Brain microvascular endothelial cell (primary cell): ENCODE data around the gene FAM163A.

ENCODE experiments used
- DNase-seq: peaks from one replicate; pipeline ENCODE4 v3.0.0-alpha.2; 2020
- H3K27ac ChIP-seq: fragments of 250-450 bp; sonication (Bioruptor Pico); 2 replicates; pipeline ENCODE4 v1.5.1; 2020; ENCODE audit warnings: mild to moderate bottlenecking, moderate library complexity
- H3K27me3 ChIP-seq: fragments of 250-450 bp; sonication (Bioruptor Pico); replicated peaks from 2 replicates; pipeline ENCODE4 v1.5.1; 2020; ENCODE audit warnings: mild to moderate bottlenecking
- H3K36me3 ChIP-seq: fragments of 250-450 bp; sonication (Bioruptor Pico); replicated peaks from 2 replicates; pipeline ENCODE4 v1.5.1; 2020; ENCODE audit warnings: mild to moderate bottlenecking
- H3K4me3 ChIP-seq: 2 replicates; pipeline ENCODE4 v1.5.1; 2011; ENCODE audit warnings: low read depth, mild to moderate bottlenecking, control low read depth, low read length, moderate library complexity
- CTCF ChIP-seq: IDR thresholded peaks from 2 replicates; pipeline ENCODE4 v1.5.1; 2011; ENCODE audit warnings: low read depth, mild to moderate bottlenecking, moderate library complexity, low read length, control low read depth, inconsistent platforms; ENCODE audit errors: missing control alignments
- in situ Hi-C: cut with HindIII; loops from 2 replicates; pipeline ENCODE4 v1.10.0; 2017; ENCODE audit warnings: low sequenced_read_pairs, low pct_ligation_motif_present

The FAM163A gene

GRCh38 chr1:179785031-179785431, 41.9 kb downstream of the FAM163A start:
- no peaks in the 10 kb centered on the region for H3K36me3 ChIP-seq
- no peak overlapping the region for H3K4me3 ChIP-seq
- in situ Hi-C loops: no loop called here
- no peak for DNase-seq
- no peak overlapping the region for H3K27ac ChIP-seq
- TF ChIP-seq CTCF: no peak
- peaks cover 35% of the 10 kb centered on the region for H3K27me3 ChIP-seq

- in situ Hi-C loops: no loop called here
- Histone ChIP-seq H3K4me3 (no peak overlapping the region), H3K36me3 (no peaks in the 10 kb centered on the region), H3K27ac (no peak overlapping the region), H3K27me3 (peaks cover 33% of the 10 kb centered on the region)
- no peak for DNase-seq
- no peak for TF ChIP-seq CTCF
Measured at GRCh38 chr1:179785728-179786127, 42.6 kb downstream of the FAM163A start.

- no peak overlapping the region for H3K27ac ChIP-seq
- peaks cover 33% of the 10 kb centered on the region for H3K27me3 ChIP-seq
- TF ChIP-seq CTCF: no peak
- in situ Hi-C loops: no loop called here
- H3K36me3 ChIP-seq: no peaks in the 10 kb centered on the region
- no peak for DNase-seq
- H3K4me3 ChIP-seq: no peak overlapping the region
Measured at GRCh38 chr1:179786815-179787685, 44.0 kb downstream of the FAM163A start.

GRCh38 chr1:179788259-179788658, 45.2 kb downstream of the FAM163A start:
- H3K27me3 ChIP-seq: peaks cover 35% of the 10 kb centered on the region
- DNase-seq: no peak
- H3K36me3 ChIP-seq: no peaks in the 10 kb centered on the region
- H3K4me3 ChIP-seq: no peak overlapping the region
- H3K27ac ChIP-seq: no peak overlapping the region
- TF ChIP-seq CTCF: no peak
- in situ Hi-C loops: no loop called here

GRCh38 chr1:179793281-179793680, 50.2 kb downstream of the FAM163A start:
- no peak overlapping the region for H3K4me3 ChIP-seq
- DNase-seq: no peak
- in situ Hi-C loops: no loop called here
- no peak for TF ChIP-seq CTCF
- H3K36me3 ChIP-seq: no peaks in the 10 kb centered on the region
- no peak overlapping the region for H3K27ac ChIP-seq
- peaks cover 22% of the 10 kb centered on the region for H3K27me3 ChIP-seq
